ENCODE measurements around the gene CSNK1D.

CSNK1D gene

GRCh38 chr17:82287868-82288801 lies 14.6 kb upstream of the CSNK1D start:
- peak overlapping the region; percentile 84 for H3K27ac ChIP-seq

GRCh38 chr17:82287013-82287867 lies 13.7 kb upstream of the CSNK1D start:
- TF ChIP-seq CTCF (conservative IDR thresholded peaks at IDR 0.05) = no peak
- peak overlapping the region; percentile 84 for H3K27ac ChIP-seq

More at GRCh38 chr17:82287868-82288801, 14.6 kb upstream of the CSNK1D start:
- TF ChIP-seq CTCF (conservative IDR thresholded peaks at IDR 0.05) = no peak

DNA sequence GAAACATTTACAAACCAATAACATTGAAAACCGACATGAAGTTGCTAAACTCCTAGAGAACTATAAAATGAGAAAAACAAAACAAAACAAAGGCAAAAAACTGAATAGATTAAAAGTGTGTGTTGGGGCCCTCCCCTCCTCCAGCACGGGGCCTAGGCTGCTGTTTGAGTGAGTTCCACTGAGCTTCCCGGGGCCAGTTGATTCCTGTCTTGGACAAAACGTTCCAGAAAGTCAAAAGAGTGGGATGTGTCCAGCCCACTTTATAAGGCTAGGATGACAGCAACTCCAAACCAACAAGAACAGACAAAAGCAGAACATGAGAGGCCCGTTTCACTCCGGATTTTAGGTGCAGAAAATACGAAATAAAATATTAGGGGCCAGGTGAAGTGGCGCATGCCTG lies 11.6 kb upstream of the CSNK1D start:
- H3K27ac ChIP-seq = no peak overlapping the region
- TF ChIP-seq CTCF (conservative IDR thresholded peaks at IDR 0.05) = no peak

- peak overlapping the region; percentile 31; the same call in 1 of the 2 replicates for H3K27ac ChIP-seq
- no peak for TF ChIP-seq CTCF (conservative IDR thresholded peaks at IDR 0.05)
Measured at GRCh38 chr17:82283208-82283749, 9.8 kb upstream of the CSNK1D start.

GRCh38 chr17:82282239-82283207 lies 9.0 kb upstream of the CSNK1D start:
- no peak for TF ChIP-seq CTCF (conservative IDR thresholded peaks at IDR 0.05)
- peak overlapping the region; percentile 31; the same call in 1 of the 2 replicates for H3K27ac ChIP-seq

GRCh38 chr17:82281502-82282238 lies 8.2 kb upstream of the CSNK1D start:
- TF ChIP-seq CTCF (conservative IDR thresholded peaks at IDR 0.05) = no peak
- no peak overlapping the region for H3K27ac ChIP-seq

All from VCaP (cell line).